ENCODE results near the gene FOSB. TPM values are rescaled to one million over a fixed set of nuclear protein-coding genes. Genes with fewer than 3 reads are reported as not detected.
A peak's percentile ranks its signal among the peaks of the same experiment; 100 is the strongest.

Gene FOSB
- total and polyA plus RNA-seq, 2 experiments from 2014 or later, result 0.55 to 1.9 TPM

DNA sequence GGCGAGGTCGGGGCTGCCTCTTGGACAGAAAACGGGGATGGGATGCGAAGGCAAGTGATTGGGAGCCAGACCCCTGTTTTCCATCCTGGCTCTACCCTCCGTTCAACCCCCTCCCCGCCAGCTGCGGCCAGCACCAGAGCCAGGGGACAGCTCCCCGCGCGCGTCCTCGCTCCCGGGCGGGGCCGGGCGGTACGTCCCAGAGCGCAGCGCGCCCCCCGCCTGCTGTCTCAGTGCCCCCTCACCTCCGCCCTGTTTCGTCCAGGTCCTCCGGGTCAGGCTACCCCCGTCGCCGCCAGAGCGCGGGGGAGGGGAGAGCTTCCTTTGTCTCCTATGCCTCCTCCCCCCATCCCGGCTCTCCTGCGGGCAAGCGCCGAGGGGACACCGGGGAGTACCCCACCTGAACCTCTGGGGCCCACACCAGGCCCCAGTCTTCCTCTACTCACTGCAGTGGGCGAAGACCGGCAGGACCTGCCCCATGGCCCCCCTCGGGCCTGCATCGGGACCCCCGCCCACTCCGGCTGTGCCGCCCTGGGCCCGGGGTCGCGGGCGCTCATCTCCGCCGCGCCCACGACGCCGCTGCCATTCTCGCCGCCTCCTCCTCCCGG lies 28.7 kb downstream of the FOSB start:
- H3K27me3 Mint-ChIP-seq (ENCODE audit: insufficient read depth, low read depth, poor library complexity), result peaks cover 39% of the 10 kb centered on the region
- TF ChIP-seq EZH2 (IDR thresholded peaks at IDR 0.05; ENCODE audit: low read depth, unreplicated experiment) (no peak), STAT1 (IDR thresholded peaks at IDR 0.05; ENCODE audit: unreplicated experiment) (no peak), ZNF114 (CRISPR knock-in tag; IDR thresholded peaks at IDR 0.05) (no peak), CREB1 (CRISPR knock-in tag; IDR thresholded peaks at IDR 0.05; ENCODE audit: low read depth) (peak; percentile 69), NANOG (IDR thresholded peaks at IDR 0.05; ENCODE audit: borderline replicate concordance) (no peak), EZH2phosphoT487 (IDR thresholded peaks at IDR 0.05; ENCODE audit: unreplicated experiment) (no peak), POLR2AphosphoS5 (IDR thresholded peaks at IDR 0.05; ENCODE audit: low read depth) (no peak)
- TF ChIP-seq, protein P1, sequence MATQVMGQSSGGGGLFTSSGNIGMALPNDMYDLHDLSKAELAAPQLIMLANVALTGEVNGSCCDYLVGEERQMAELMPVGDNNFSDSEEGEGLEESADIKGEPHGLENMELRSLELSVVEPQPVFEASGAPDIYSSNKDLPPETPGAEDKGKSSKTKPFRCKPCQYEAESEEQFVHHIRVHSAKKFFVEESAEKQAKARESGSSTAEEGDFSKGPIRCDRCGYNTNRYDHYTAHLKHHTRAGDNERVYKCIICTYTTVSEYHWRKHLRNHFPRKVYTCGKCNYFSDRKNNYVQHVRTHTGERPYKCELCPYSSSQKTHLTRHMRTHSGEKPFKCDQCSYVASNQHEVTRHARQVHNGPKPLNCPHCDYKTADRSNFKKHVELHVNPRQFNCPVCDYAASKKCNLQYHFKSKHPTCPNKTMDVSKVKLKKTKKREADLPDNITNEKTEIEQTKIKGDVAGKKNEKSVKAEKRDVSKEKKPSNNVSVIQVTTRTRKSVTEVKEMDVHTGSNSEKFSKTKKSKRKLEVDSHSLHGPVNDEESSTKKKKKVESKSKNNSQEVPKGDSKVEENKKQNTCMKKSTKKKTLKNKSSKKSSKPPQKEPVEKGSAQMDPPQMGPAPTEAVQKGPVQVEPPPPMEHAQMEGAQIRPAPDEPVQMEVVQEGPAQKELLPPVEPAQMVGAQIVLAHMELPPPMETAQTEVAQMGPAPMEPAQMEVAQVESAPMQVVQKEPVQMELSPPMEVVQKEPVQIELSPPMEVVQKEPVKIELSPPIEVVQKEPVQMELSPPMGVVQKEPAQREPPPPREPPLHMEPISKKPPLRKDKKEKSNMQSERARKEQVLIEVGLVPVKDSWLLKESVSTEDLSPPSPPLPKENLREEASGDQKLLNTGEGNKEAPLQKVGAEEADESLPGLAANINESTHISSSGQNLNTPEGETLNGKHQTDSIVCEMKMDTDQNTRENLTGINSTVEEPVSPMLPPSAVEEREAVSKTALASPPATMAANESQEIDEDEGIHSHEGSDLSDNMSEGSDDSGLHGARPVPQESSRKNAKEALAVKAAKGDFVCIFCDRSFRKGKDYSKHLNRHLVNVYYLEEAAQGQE (IDR thresholded peaks at IDR 0.05; ENCODE audit: unreplicated experiment), result peak; percentile 100
- TF ChIP-seq, protein P2, sequence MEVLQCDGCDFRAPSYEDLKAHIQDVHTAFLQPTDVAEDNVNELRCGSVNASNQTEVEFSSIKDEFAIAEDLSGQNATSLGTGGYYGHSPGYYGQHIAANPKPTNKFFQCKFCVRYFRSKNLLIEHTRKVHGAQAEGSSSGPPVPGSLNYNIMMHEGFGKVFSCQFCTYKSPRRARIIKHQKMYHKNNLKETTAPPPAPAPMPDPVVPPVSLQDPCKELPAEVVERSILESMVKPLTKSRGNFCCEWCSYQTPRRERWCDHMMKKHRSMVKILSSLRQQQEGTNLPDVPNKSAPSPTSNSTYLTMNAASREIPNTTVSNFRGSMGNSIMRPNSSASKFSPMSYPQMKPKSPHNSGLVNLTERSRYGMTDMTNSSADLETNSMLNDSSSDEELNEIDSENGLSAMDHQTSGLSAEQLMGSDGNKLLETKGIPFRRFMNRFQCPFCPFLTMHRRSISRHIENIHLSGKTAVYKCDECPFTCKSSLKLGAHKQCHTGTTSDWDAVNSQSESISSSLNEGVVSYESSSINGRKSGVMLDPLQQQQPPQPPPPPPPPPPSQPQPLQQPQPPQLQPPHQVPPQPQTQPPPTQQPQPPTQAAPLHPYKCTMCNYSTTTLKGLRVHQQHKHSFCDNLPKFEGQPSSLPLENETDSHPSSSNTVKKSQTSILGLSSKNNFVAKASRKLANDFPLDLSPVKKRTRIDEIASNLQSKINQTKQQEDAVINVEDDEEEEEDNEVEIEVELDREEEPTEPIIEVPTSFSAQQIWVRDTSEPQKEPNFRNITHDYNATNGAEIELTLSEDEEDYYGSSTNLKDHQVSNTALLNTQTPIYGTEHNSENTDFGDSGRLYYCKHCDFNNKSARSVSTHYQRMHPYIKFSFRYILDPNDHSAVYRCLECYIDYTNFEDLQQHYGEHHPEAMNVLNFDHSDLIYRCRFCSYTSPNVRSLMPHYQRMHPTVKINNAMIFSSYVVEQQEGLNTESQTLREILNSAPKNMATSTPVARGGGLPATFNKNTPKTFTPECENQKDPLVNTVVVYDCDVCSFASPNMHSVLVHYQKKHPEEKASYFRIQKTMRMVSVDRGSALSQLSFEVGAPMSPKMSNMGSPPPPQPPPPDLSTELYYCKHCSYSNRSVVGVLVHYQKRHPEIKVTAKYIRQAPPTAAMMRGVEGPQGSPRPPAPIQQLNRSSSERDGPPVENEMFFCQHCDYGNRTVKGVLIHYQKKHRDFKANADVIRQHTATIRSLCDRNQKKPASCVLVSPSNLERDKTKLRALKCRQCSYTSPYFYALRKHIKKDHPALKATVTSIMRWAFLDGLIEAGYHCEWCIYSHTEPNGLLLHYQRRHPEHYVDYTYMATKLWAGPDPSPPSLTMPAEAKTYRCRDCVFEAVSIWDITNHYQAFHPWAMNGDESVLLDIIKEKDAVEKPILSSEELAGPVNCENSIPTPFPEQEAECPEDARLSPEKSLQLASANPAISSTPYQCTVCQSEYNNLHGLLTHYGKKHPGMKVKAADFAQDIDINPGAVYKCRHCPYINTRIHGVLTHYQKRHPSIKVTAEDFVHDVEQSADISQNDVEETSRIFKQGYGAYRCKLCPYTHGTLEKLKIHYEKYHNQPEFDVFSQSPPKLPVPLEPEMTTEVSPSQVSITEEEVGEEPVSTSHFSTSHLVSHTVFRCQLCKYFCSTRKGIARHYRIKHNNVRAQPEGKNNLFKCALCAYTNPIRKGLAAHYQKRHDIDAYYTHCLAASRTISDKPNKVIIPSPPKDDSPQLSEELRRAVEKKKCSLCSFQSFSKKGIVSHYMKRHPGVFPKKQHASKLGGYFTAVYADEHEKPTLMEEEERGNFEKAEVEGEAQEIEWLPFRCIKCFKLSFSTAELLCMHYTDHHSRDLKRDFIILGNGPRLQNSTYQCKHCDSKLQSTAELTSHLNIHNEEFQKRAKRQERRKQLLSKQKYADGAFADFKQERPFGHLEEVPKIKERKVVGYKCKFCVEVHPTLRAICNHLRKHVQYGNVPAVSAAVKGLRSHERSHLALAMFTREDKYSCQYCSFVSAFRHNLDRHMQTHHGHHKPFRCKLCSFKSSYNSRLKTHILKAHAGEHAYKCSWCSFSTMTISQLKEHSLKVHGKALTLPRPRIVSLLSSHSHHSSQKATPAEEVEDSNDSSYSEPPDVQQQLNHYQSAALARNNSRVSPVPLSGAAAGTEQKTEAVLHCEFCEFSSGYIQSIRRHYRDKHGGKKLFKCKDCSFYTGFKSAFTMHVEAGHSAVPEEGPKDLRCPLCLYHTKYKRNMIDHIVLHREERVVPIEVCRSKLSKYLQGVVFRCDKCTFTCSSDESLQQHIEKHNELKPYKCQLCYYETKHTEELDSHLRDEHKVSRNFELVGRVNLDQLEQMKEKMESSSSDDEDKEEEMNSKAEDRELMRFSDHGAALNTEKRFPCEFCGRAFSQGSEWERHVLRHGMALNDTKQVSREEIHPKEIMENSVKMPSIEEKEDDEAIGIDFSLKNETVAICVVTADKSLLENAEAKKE (CRISPR knock-in tag; IDR thresholded peaks at IDR 0.05), result no peak
- TF ChIP-seq, protein P3, sequence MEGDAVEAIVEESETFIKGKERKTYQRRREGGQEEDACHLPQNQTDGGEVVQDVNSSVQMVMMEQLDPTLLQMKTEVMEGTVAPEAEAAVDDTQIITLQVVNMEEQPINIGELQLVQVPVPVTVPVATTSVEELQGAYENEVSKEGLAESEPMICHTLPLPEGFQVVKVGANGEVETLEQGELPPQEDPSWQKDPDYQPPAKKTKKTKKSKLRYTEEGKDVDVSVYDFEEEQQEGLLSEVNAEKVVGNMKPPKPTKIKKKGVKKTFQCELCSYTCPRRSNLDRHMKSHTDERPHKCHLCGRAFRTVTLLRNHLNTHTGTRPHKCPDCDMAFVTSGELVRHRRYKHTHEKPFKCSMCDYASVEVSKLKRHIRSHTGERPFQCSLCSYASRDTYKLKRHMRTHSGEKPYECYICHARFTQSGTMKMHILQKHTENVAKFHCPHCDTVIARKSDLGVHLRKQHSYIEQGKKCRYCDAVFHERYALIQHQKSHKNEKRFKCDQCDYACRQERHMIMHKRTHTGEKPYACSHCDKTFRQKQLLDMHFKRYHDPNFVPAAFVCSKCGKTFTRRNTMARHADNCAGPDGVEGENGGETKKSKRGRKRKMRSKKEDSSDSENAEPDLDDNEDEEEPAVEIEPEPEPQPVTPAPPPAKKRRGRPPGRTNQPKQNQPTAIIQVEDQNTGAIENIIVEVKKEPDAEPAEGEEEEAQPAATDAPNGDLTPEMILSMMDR (conservative IDR thresholded peaks at IDR 0.05; ENCODE audit: low read depth in 2 of 2), result no peak
- H3K79me2 ChIP-seq (replicated peaks; ENCODE audit: insufficient read depth), result no peaks in the 10 kb centered on the region
- peak; percentile 86 for DNase-seq (ENCODE audit: low spot score)
- ATAC-seq, result peak; percentile 6
- H3K36me3 Mint-ChIP-seq (ENCODE audit: low read depth), result peaks cover 4% of the 10 kb centered on the region; the same call in 1 of the 3 replicates
- no peak overlapping the region for H3K27ac Mint-ChIP-seq
- peak overlapping the region; percentile 91 for H3K4me2 ChIP-seq
- peaks cover 17% of the 10 kb centered on the region for H3F3A ChIP-seq (replicated peaks; ENCODE audit: low read depth)
- peak overlapping the region; percentile 71 for H3K4me3 Mint-ChIP-seq
- peaks cover 44% of the 10 kb centered on the region for H3K4me1 Mint-ChIP-seq
- no peak overlapping the region for H2AFZ ChIP-seq
- no peaks in the 10 kb centered on the region; the same call in 2 of the 3 replicates for H3K9me3 Mint-ChIP-seq
- H3K36me3 ChIP-seq (ENCODE audit: insufficient read depth), result no peaks in the 10 kb centered on the region
- no peaks in the 10 kb centered on the region for H3K9me2 ChIP-seq (ENCODE audit: insufficient read depth)
- peaks cover 26% of the 10 kb centered on the region; the same call in 1 of the 2 replicates for H3K4me1 ChIP-seq (ENCODE audit: insufficient read depth)
- H3K4me3 ChIP-seq, result peak overlapping the region; percentile 90
- peaks cover 2% of the 10 kb centered on the region; the same call in 1 of the 2 replicates for H4K20me1 ChIP-seq (replicated peaks; ENCODE audit: insufficient read depth)
- H3K27me3 ChIP-seq (ENCODE audit: insufficient read depth), result peaks cover 15% of the 10 kb centered on the region; the same call in 1 of the 2 replicates
- H3K27ac ChIP-seq (ENCODE audit: low read depth), result no peak overlapping the region

Measured in GM23338 (cell line).